SIG-M5 treated with dmso at 0.1 percent for 504 hours (cell line): ENCODE results near the gene SSR1.

Experiments
- DNase-seq: peaks from one replicate; lab custom pipeline; 2025; ENCODE audit not compliant: unreplicated experiment; lab: John Stamatoyannopoulos, UW

Gene SSR1

GRCh38 chr6:7241160-7241559 lies 71.8 kb downstream of the SSR1 start:
- no peak for DNase-seq

DNA sequence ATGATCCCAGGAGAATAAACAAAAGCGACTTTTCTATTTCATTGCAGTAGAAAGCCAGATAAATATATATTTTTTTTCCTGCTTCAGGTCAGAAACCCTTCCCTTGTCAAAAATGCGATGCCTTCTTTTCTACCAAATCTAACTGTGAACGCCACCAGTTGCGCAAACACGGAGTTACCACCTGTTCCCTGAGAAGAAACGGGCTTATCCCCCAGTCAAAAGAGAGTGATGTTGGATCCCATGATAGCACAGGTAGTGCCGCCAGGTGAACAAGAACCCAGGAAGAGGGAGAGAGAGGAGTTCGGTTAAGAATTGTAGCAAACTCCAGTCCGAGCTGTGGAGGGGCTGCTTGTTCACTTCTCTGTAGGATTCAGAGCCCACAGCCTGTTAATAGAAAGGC lies 72.6 kb downstream of the SSR1 start:
- DNase-seq: no peak

DNA sequence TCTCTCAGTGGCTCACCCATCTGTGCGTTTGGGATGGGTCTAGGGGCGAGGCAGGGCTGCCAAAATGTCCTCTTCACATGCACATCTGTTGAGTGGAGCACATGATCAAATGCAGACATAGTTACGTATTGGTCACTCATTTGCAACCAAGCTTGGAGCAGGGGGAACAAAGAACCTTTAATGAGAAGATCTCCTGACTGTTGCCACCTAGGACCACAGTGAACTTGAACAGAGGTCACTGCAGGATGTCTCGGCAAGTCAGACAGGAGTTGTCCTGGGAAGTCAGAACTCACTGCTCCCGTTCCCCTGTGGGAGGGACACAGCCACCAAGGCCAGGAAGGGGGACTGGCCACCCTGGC lies 73.4 kb downstream of the SSR1 start:
- DNase-seq: no peak

DNA sequence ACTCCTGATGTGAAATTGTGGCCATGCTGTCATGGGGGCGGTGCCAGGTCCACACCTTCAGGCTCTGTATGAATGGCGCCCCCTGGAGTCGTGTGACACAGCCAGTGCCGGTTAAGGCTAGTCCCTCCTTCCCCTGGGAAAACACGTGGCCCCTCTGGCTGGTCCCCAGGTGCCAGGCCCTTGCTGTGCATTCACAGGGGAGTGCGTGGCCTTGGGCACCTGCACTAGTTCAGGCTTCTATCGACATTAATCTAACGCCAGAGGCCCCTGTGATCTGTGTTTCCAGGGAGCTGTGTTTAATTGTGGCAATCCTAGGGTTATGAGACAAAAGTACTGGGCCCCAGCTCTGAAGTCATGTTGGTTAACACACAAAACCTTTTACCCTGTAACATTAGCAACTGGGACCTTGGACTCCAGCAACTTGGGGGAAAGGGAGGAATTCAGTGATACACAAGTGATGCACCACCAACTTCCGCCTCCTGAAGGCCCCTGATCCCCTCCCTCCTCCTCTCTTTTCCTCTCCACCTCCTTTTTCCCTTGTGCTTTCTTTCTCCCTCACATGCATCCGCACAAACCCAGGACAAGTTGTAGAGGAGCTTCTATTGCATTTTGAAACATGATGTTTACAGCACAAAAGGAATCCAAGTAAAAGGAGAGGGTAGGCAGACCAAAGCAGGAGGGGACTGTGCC lies 74.0 kb downstream of the SSR1 start:
- peak; percentile 57 for DNase-seq

GRCh38 chr6:7238526-7238899 lies 74.5 kb downstream of the SSR1 start:
- DNase-seq: no peak

GRCh38 chr6:7237653-7238188 lies 75.3 kb downstream of the SSR1 start:
- no peak for DNase-seq

GRCh38 chr6:7236306-7237209 lies 76.4 kb downstream of the SSR1 start:
- no peak for DNase-seq

DNA sequence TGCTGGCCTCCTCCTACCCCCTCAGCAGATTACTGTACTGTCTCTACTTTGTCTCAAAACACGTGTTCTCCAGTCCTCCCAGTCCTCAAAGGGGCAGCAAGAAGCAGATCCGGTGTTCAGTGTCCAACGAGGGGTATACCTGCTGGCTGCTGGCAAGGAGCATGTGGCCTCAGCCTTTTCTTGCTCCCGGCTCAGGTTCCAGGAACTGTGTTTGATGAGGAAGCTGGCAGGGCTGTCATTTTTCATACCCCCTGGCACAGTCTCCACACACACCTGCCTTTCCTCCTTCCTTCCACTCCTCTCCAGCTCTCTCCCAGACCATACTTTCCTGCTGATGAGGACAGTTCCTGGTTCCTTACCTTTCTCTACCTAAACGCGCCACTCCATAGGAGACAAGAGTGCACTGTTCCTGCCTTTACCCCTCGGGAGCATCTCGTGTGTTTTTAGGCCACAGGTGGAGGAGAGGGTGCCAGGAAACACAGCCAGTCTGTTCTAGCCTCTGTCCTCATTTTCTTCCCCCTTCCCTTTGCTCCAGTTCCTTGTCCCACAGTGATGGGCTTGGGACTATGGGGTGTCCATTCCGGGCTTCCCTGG lies 77.2 kb downstream of the SSR1 start:
- no peak for DNase-seq

DNA sequence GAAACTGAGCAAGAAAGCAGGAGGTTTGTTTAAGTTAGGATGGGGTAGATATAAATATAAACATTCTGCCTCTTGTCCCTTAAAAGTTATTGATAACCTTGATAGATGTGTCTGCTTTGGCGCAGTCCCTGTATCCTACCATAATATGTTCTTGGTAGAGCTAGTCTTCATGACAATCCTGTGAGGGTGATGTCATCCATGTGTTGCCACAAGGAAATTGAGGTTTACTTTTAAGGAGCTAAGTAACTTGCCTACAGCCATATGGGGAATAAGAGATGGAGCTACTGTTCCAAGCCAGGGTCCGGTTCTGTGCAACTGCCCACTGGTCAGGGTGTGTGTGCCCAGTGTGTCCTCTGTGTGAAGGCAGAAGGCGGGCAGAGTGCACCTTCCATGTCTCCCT lies 78.5 kb downstream of the SSR1 start:
- no peak for DNase-seq

DNA sequence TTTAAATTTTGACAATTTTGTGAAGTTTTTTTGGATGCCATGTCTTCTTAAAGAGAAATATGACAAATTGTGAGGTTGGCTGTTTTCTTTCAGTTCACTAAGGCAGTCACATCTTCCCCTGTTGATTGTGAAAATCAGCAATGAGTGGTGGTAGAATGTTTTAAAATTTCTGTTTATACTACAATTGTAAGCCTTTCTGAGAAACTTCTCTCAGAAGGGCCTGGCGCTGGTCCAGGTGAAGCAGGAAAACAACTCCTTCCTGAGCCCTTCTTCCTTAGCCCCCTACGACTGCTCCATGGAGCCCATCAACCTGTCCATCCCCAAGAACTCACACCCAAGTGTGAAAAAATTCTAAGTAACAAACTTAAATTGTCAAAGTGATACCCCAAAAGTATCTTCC lies 80.6 kb downstream of the SSR1 start:
- no peak for DNase-seq

DNA sequence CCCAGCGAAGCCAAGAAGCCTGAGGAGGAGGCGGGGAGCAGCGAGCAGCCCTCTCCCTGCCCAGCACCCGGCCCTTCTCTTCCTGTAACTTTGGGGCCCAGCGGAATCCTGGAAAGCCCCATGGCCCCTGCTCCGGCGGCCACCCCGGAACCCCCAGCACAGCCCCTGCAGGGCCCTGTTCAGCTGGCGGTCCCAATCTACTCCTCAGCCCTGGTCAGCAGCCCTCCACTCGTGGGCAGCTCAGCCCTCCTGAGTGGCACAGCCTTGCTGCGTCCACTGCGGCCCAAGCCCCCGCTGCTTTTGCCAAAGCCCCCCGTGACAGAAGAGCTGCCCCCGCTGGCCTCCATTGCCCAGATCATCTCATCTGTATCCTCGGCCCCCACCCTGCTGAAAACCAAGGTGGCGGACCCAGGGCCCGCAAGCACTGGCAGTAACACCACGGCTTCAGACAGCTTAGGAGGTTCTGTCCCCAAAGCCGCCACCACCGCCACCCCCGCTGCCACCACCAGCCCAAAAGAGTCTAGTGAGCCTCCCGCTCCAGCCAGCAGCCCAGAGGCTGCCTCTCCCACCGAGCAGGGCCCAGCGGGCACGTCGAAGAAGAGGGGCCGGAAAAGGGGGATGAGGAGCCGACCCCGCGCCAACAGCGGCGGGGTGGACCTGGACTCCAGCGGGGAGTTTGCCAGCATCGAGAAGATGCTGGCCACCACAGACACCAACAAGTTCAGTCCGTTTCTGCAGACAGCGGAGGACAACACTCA lies 81.9 kb downstream of the SSR1 start:
- no peak for DNase-seq

GRCh38 chr6:7230327-7230691 lies 82.7 kb downstream of the SSR1 start:
- DNase-seq: no peak

- DNase-seq: no peak
Measured at GRCh38 chr6:7229376-7230326, 83.3 kb downstream of the SSR1 start.

- DNase-seq: no peak
Measured at GRCh38 chr6:7228662-7229375, 84.2 kb downstream of the SSR1 start.

GRCh38 chr6:7224731-7225130 lies 88.3 kb downstream of the SSR1 start:
- no peak for DNase-seq

- DNase-seq: no peak
Measured at GRCh38 chr6:7222197-7222596, 90.8 kb downstream of the SSR1 start.

GRCh38 chr6:7219310-7219709 lies 93.7 kb downstream of the SSR1 start:
- no peak for DNase-seq

DNA sequence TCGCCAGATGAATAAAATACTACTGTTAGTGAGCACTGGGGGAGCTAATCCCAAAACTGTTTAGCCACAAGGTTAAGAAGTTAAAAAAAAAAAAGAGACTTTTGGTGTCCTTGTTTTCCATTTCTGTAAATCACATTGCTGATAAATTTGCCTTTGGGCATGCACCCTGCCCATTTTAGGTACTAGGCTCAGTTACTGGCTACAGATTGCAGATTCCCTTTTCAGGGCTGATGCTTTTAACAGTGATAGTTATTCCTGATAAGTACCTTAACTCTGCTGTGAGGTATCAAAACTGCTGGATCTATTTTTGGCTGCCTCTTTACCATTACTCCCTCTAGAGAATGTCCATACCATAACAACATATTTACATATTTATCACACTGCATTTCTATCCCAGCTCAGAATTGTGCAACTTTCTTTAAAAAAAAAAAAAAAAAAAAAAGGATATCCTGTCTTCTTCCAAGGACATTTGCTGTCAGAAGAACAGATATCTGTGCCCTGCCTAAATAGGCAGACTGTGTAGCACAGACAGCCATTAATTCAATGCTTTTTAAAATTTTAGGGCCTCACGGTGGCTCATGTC lies 94.5 kb downstream of the SSR1 start:
- DNase-seq: no peak
